HFF-Myc (cell line): Measurements from ENCODE around the gene PMP22.

Experiments used
- DNase-seq: peaks from one replicate; pipeline ENCODE4 v3.0.0-alpha.2; 2011; ENCODE audit warnings: low read depth; ENCODE audit errors: extremely low read depth
- H3K4me3 ChIP-seq: replicated peaks from 2 replicates; pipeline ENCODE4 v1.5.1; 2011; ENCODE audit warnings: low read depth, mild to moderate bottlenecking, control low read depth, low read length
- TF ChIP-seq, protein P1 (sequence below): IDR thresholded peaks from 2 replicates; pipeline ENCODE4 v1.5.1; 2012; ENCODE audit warnings: mild to moderate bottlenecking, low read depth, low read length, control low read depth; ENCODE audit errors: missing control alignments

PMP22 gene

GRCh38 chr17:15303268-15303667, 38.1 kb upstream of the PMP22 start:
- TF ChIP-seq, protein P1, sequence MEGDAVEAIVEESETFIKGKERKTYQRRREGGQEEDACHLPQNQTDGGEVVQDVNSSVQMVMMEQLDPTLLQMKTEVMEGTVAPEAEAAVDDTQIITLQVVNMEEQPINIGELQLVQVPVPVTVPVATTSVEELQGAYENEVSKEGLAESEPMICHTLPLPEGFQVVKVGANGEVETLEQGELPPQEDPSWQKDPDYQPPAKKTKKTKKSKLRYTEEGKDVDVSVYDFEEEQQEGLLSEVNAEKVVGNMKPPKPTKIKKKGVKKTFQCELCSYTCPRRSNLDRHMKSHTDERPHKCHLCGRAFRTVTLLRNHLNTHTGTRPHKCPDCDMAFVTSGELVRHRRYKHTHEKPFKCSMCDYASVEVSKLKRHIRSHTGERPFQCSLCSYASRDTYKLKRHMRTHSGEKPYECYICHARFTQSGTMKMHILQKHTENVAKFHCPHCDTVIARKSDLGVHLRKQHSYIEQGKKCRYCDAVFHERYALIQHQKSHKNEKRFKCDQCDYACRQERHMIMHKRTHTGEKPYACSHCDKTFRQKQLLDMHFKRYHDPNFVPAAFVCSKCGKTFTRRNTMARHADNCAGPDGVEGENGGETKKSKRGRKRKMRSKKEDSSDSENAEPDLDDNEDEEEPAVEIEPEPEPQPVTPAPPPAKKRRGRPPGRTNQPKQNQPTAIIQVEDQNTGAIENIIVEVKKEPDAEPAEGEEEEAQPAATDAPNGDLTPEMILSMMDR: no peak
- no peak overlapping the region for H3K4me3 ChIP-seq
- DNase-seq: no peak

- no peak for DNase-seq
- TF ChIP-seq, protein P1: no peak
- H3K4me3 ChIP-seq: no peak overlapping the region
These were observed 36.7 kb upstream of the PMP22 start for GRCh38 chr17:15301845-15302244.

DNA sequence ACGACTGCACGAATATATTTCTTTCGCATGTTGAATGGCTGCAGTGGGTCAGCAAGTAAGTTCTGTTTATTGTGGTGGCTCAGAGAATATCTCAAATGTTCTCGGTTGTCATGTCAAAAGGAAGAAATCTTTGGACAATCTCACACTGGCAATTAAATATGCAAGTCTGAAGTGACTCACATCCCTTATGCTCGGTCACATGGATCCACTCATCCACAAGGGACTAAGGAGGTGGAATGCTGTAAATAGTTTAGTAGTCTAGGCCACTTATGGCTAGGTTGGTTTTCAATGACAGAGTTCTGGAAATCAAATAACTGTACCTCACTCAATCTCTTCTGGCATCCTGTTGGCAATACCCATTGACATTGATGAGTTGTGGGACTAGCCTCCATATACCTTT, 33.0 kb upstream of the PMP22 start:
- no peak overlapping the region for H3K4me3 ChIP-seq
- DNase-seq: no peak

GRCh38 chr17:15293558-15293957, 28.4 kb upstream of the PMP22 start:
- DNase-seq: no peak
- TF ChIP-seq, protein P1: no peak
- no peak overlapping the region for H3K4me3 ChIP-seq

More for the DNA sequence above, 33.0 kb upstream of the PMP22 start:
- TF ChIP-seq, protein P1: no peak

- TF ChIP-seq, protein P1: no peak
- DNase-seq: no peak
- H3K4me3 ChIP-seq: no peak overlapping the region
These were observed 26.7 kb upstream of the PMP22 start for GRCh38 chr17:15291674-15292361.

DNA sequence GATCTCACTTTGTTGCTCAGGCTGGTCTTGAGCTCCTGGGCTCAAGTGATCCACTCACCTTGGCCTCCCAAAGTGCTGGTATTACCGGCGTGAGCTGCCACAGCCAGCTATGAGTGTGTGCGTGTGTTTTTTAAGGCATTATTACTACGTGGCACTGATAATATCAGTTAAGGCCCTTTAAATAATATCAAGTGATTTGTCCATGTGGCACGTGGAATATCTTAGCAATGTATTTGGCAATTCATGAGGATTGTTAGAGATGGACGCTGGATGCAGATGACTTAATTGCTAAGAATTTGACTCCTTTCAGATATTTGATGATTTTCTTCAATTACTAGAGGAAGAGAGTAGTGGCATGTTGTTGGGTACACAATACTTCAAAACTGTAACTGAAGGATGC, 25.5 kb upstream of the PMP22 start:
- TF ChIP-seq, protein P1: no peak
- no peak for DNase-seq
- H3K4me3 ChIP-seq: no peak overlapping the region
